T1000 (cell line): ENCODE data around the gene ATIC.

Experiments used
- DNase-seq: peaks from one replicate; lab custom pipeline; 2025; ENCODE audit warnings: mixed read lengths; lab: John Stamatoyannopoulos, UW

Gene ATIC

DNA sequence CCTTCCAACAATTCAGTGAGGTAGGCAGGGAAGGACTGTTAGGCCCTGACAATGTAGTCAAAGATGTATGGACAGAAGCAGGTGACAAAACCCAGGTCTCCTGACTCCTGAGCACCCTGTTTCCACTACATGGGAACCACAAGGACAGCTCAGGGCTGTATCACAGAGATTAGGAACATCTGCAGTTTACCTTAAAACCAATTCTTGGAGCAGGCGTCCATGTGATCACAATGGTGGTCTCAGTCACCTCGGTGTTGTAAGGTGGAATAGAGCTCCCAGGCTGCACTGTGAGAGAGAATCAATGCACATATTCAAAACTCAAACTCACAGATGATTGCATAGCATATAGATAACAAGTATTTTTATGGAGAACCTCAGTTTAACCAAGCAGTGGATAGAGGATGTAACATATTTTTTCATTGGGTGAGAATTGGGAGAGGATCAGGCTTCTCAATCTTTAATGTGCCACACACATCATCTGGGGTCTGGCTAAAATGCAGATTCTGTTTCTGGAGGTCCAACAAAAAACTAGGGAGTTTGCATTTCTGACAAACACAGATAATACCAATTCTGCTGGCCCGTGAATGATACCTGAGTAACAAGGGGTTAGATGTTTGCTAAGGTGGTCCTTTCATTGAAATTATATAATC lies 87.3 kb downstream of the ATIC start:
- no peak for DNase-seq
